Measurements from ENCODE around the gene PAFAH2.
A peak's percentile ranks its signal among the peaks of the same experiment; 100 is the strongest.
"Not testable (repeated sequence)": the region's sequence is repeated elsewhere in the genome, so short reads cannot be mapped to it uniquely, and the experiment has no call there.

Gene PAFAH2

DNA sequence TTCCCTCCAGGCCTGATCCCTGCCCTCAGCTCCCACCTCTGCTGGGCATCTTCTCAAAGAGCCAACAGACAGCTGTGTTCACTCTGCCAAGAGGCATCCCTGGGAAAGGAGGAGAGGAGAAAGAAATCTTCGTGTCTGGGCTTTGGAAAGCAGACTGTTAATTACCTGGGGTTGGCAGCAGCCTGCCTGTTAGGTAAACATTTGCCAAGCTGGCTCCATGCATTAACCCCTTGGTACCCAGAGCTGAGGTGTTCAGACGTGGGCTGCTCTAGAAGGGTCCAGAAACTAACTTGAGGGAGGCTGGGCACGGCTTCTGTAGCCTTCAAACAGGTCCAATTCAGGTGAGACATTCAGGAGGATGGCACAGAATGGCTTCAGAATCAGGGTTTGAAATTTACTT lies 15.0 kb upstream of the PAFAH2 start:
- no peak for DNase-seq (ENCODE audit: low read depth, low spot score)

DNA sequence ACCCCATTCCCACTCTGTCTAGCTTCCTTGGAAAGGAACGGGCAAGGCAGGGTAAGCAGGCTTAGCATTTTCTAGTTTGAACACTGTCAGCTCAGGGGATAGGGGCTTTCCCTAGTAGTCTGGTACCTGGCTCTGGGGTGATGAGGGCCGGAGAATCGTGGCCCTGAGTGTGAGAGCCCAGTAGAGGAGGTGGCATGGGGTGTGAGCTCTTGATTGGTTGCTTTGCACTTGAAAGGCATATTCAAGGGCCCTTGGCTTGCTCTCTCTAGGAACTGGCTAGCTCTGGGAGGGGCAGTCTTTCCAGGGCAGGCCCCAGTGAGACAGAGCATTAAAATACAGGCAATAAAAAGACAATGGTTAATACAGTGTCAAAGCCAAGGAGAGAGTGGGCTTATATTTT lies 13.0 kb upstream of the PAFAH2 start:
- DNase-seq (ENCODE audit: low read depth, low spot score) = peak; percentile 54

DNA sequence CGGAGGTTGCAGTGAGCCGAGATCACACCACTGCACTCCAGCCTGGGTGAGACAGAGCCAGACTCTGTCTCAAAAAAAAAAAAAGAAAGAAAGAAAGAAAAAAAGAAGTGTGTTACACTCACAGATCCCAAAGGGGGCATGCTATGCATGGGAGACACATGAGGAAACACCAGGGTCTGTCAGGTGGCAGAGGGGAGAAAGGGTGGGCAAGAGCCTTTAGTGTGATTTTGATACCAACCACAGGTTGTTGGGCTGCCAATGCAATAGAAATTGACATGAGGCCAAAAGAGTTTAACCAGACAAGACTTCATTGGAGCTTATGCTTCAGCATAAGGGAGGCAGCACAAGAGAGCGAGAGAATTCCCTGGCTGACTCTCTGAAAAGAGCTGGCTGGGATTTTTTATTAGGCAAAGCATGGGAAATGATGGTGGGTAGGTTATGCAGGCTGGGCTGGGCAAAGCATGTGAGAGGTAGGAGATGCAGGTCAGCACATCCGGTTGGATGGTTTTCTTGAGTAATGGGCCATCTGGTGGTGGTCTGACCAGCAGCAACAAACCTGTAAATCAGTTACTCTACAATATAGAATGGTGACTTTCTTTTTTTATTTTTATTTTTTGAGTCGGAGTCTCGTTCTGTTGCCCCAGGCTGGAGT lies 12.1 kb upstream of the PAFAH2 start:
- peak; percentile 78 for DNase-seq (ENCODE audit: low read depth, low spot score)

DNA sequence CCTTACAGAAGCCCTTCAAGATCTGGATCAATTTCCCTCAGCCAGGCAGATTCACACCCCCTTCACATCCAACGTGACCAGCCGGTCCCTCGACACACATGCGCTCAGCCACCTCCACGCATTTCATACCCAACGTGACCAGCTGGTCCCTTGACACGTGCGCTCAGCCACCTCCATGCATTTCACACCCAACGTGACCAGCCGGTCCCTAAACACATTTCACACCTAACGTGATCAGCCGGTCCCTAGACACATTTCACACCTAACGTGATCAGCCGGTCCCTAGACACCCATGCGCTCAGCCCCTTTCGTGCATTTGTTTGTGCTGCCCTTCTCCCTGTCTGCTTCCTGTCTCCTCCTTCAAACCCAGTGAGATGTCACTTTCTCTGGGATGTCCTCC lies 8.8 kb upstream of the PAFAH2 start:
- DNase-seq (ENCODE audit: low read depth, low spot score) = no peak

DNA sequence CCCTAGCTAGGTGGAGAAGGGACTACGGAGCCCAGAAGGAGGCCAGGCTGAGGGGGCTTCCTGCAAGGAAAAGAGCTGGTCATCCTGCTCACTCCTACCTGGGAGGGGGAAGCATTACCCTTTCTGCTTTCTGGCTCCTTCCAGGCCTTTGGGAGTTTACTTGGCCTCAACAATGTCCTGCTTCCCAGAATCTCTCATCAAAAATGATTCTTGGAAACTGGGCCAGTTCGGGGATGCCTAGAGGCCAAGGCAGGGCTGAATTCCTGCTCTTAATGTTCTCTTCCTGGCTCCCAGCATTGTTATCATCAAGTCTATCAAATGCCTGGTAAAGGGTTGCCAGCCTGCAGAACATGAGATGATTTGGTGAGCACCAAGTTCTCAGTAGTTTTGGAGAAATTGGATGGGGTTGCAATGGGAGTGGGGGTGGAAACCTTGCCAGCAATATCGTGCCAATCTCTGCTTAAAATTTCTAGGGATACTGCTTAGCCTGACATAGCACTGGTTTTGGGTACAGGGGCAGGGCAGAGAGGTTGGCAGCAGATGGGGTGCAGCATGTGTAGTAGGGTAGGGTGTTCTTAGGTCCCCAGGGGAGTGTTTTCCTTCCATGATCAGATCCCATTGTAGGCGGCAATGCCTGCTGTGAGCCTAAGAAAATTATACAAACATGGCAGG lies 7.7 kb upstream of the PAFAH2 start:
- no peak for DNase-seq (ENCODE audit: low read depth, low spot score)

DNA sequence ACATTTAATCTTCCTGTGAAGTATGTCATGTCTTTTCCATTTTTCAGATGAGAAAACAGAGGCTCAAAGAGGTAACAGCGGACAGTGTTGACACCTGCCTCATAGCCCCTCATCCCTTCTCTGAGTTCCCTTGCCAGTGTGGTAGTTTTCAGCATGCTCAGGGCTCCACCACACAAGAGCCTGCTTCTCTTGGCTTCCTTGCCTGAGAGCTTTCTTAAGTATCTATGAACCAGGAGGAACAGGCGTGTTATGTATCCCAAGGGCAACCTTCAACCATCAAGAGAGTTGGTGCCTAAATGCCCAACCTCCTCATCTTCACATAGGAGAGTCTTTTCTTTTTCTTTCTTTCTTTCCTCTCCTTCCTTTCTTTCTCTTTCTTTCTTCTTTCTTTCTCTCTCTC lies 5.9 kb upstream of the PAFAH2 start:
- no peak for DNase-seq (ENCODE audit: low read depth, low spot score)

DNA sequence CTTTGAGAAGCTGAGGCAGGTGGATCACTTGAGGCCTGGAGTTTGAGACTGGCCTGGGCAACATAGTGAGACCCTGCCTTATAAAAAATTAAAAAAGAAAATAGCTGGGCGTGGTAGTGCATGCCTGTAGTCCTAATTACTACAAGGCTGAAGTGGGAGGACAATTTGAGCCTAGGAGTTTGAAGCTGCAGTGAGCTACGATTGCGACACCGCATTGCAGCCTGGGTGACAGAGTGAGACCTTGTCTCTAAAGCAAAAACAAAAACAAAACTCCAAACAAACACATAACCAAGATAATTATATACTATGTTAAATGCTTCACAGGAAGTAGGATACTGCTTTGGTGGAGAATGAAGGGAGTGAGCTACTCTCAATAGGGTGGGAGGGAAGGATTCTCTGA lies 5.4 kb upstream of the PAFAH2 start:
- no peak for DNase-seq (ENCODE audit: low read depth, low spot score)

GRCh38 chr1:25999041-25999800 lies 1.4 kb upstream of the PAFAH2 start:
- no peak for DNase-seq (ENCODE audit: low read depth, low spot score)

GRCh38 chr1:25996966-25997827 lies 666 bp downstream of the PAFAH2 start:
- DNase-seq (ENCODE audit: low read depth, low spot score) = no peak

- DNase-seq (ENCODE audit: low read depth, low spot score) = no peak
Observed at GRCh38 chr1:25994402-25995150, 3.3 kb downstream of the PAFAH2 start.

- DNase-seq (ENCODE audit: low read depth, low spot score) = no peak
Observed at GRCh38 chr1:25993197-25993951, 4.5 kb downstream of the PAFAH2 start.

DNA sequence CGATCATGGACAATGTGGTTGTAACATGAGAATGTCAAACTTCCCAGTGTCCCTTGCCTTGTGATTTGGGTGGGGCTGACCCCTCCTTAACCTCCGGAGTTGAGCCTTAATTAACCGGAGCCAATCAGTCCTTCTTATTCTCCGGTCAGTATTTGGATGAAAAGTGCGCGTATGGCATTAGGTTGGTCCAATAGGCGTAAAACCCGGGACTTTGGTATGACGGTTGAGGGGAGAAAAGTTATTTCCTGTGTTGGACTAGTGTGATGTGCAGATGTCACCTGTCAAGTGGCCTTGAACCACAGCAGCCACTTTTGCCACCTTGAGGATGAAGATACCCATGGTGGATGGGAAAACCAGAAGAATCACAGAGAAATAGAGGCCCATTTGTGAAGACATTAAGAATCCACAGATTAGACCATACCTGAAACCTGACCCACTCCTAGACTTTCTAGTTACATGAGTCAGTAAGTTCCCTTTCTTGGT lies 5.1 kb downstream of the PAFAH2 start:
- DNase-seq (ENCODE audit: low read depth, low spot score) = no peak

DNA sequence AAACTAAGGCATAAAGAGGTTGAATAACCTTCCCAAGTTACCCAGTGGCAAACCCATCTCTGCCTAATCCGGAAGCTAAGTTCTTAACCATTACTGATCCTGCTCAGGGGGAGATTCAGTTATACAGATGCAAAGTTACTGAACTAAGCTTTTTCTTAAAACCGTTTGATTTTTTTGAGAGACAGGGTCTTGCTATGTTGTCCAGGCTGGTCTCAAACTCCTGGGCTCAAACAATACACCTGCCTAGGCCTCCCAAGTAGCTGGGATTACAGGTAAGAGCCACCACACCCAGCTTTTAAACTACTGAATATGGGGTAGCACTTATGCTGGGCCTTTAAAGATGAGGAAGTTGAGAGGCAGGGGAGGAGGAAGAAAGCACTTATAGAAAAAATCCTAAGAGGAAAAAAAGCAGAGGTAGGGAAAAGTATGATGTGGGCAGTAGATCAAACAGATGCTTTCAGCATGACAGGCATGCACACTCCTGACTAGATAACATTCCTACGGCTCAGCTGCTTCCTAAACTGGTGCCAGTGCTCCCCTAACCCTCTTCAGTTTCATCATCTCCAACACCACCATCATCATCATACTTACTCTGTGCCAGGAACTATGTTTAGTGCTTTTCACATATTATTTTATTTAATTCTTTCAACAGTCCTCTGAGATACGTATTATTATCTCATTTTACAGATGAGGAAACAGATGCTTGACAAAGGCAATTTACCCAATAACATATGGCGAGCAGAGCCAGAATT lies 5.8 kb downstream of the PAFAH2 start:
- DNase-seq (ENCODE audit: low read depth, low spot score) = no peak

- DNase-seq (ENCODE audit: low read depth, low spot score) = no peak
Observed at GRCh38 chr1:25990702-25991395, 7.0 kb downstream of the PAFAH2 start.

GRCh38 chr1:25990251-25990650 lies 7.6 kb downstream of the PAFAH2 start:
- no peak for DNase-seq (ENCODE audit: low read depth, low spot score)

GRCh38 chr1:25989440-25990234 lies 8.2 kb downstream of the PAFAH2 start:
- no peak for DNase-seq (ENCODE audit: low read depth, low spot score)

DNA sequence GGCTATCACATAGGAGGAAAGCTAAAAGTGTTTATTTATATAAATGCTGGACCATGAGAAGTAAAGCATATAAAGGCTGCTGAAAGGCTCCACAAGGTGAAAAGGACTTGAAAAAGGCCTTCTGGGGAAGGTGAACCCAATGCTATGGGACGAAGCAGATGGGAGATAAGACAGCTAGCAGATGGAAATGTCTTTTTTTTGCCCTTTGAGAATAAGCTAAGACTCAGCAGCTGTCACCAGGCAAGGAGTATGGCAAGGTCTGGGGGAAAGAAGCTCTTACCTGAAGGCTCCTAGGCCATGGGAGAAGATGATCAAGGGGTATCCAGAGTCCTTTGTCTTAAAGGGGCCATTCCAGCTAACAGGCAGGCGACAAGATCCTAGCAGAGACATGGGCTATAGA lies 9.9 kb downstream of the PAFAH2 start:
- no peak for DNase-seq (ENCODE audit: low read depth, low spot score)

DNA sequence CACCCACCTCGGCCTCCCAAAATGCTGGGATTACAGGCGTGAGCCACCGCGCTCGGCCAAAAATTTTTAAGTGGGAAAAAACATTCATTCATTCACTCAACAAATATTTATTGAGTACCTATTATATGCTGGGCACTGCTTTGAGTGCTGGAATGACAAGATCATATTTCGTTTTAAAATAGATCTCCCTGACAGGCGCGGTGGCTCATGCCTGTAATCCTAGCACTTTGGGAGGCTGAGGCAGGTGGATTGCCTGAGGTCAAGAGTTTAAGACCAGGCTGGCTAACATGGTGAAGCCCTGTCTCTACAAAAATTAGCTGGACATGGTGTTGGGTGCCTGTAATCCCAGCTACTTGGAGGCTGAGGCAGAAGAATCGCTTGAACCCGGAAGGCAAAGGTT lies 11.1 kb downstream of the PAFAH2 start:
- not testable (repeated sequence) for DNase-seq (ENCODE audit: low read depth, low spot score)

All from ELF-1 (cell line).